ENCODE measurements around the gene LEAP2.

- no peak for TF ChIP-seq EZH2 (IDR thresholded peaks at IDR 0.05; ENCODE audit: low read length, unreplicated experiment)
- TF ChIP-seq, protein P1, sequence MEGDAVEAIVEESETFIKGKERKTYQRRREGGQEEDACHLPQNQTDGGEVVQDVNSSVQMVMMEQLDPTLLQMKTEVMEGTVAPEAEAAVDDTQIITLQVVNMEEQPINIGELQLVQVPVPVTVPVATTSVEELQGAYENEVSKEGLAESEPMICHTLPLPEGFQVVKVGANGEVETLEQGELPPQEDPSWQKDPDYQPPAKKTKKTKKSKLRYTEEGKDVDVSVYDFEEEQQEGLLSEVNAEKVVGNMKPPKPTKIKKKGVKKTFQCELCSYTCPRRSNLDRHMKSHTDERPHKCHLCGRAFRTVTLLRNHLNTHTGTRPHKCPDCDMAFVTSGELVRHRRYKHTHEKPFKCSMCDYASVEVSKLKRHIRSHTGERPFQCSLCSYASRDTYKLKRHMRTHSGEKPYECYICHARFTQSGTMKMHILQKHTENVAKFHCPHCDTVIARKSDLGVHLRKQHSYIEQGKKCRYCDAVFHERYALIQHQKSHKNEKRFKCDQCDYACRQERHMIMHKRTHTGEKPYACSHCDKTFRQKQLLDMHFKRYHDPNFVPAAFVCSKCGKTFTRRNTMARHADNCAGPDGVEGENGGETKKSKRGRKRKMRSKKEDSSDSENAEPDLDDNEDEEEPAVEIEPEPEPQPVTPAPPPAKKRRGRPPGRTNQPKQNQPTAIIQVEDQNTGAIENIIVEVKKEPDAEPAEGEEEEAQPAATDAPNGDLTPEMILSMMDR (conservative IDR thresholded peaks at IDR 0.05; ENCODE audit: low read depth, low read length), result no peak
These were observed 33.8 kb upstream of the LEAP2 start for GRCh38 chr5:132839426-132840301.
